Nephron progenitor cell (in vitro differentiated cells): ENCODE measurements around the gene HPCAL1.
A peak's percentile ranks its signal among the peaks of the same experiment; 100 is the strongest.

Source experiments
- DNase-seq: peaks from one replicate; pipeline ENCODE4 v3.0.0; 2021
- H3K27ac Mint-ChIP-seq: 2 replicates; pipeline ENCODE4 v1.8.0; 2021; ENCODE audit warnings: mild to moderate bottlenecking, moderate library complexity, mixed read lengths
- H3K27me3 Mint-ChIP-seq: 2 replicates; pipeline ENCODE4 v1.8.0; 2021; ENCODE audit warnings: mild to moderate bottlenecking, low read depth, mixed read lengths; ENCODE audit not compliant: poor library complexity
- H3K36me3 Mint-ChIP-seq: 2 replicates; pipeline ENCODE4 v1.8.0; 2021; ENCODE audit warnings: low read depth, mixed read lengths
- H3K4me1 Mint-ChIP-seq: 2 replicates; pipeline ENCODE4 v1.8.0; 2021; ENCODE audit warnings: mixed read lengths
- H3K4me3 Mint-ChIP-seq: 2 replicates; pipeline ENCODE4 v1.8.0; 2021; ENCODE audit warnings: mild to moderate bottlenecking, moderate library complexity, mixed read lengths
- H3K9me3 Mint-ChIP-seq: 2 replicates; pipeline ENCODE4 v1.8.0; 2021; ENCODE audit warnings: mild to moderate bottlenecking, moderate library complexity, mixed read lengths
- TF ChIP-seq, protein P1 (sequence below): fragments of 200-600 bp; sonication (generic); IDR thresholded peaks from 2 replicates; pipeline ENCODE4 v1.5.0; 2021; ENCODE audit warnings: antibody characterized with exemption

Gene HPCAL1

DNA sequence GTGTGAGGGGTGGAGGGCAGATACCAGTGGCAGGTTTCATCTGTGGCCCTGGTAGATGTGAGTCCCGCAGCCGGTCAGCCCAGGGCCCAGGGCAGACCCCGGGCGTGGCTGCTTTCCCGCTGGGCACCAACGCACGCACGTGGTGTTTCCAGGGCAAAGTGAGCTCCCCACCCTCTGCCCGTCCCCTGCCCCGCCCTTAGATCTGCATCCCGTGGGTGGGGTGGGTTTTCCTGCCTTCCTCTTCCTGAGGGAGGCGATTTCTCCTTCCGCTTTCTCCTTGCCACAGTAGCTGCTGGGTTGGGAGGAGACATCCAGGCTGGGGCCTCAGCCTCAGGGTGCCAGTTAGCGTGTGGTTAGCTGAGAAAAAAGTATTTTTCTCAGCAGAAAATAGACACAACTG is 95.8 kb downstream of the HPCAL1 start:
- Mint-ChIP-seq H3K27ac (no peak overlapping the region), H3K36me3 (peaks cover 16% of the 10 kb centered on the region), H3K9me3 (peaks cover 3% of the 10 kb centered on the region), H3K27me3 (peaks cover 10% of the 10 kb centered on the region), H3K4me1 (peaks cover 6% of the 10 kb centered on the region), H3K4me3 (no peak overlapping the region)
- DNase-seq: no peak
- TF ChIP-seq, protein P1, sequence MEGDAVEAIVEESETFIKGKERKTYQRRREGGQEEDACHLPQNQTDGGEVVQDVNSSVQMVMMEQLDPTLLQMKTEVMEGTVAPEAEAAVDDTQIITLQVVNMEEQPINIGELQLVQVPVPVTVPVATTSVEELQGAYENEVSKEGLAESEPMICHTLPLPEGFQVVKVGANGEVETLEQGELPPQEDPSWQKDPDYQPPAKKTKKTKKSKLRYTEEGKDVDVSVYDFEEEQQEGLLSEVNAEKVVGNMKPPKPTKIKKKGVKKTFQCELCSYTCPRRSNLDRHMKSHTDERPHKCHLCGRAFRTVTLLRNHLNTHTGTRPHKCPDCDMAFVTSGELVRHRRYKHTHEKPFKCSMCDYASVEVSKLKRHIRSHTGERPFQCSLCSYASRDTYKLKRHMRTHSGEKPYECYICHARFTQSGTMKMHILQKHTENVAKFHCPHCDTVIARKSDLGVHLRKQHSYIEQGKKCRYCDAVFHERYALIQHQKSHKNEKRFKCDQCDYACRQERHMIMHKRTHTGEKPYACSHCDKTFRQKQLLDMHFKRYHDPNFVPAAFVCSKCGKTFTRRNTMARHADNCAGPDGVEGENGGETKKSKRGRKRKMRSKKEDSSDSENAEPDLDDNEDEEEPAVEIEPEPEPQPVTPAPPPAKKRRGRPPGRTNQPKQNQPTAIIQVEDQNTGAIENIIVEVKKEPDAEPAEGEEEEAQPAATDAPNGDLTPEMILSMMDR: no peak

DNA sequence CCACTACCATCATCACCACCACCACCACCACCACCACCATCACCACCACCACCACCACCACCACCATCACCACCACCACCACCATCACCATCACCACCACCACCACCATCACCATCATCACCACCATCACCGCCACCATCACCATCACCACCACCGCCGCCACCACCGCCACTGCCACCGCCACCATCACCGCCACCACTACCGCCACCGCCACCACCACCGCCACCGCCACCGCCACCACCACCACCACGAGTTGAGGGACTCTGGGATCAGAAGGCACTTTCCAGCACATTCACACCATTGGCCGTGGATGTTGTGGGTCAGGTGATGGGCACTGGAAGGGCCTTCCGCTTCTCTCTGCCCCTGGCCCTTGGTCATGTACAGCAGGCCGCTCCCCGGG is 96.7 kb downstream of the HPCAL1 start:
- H3K27ac Mint-ChIP-seq: no peak overlapping the region
- H3K9me3 Mint-ChIP-seq: peaks cover 3% of the 10 kb centered on the region
- no peak overlapping the region for H3K4me3 Mint-ChIP-seq
- H3K36me3 Mint-ChIP-seq: peaks cover 16% of the 10 kb centered on the region
- H3K27me3 Mint-ChIP-seq: peaks cover 6% of the 10 kb centered on the region
- DNase-seq: no peak
- TF ChIP-seq, protein P1: no peak
- peaks cover 14% of the 10 kb centered on the region for H3K4me1 Mint-ChIP-seq

DNA sequence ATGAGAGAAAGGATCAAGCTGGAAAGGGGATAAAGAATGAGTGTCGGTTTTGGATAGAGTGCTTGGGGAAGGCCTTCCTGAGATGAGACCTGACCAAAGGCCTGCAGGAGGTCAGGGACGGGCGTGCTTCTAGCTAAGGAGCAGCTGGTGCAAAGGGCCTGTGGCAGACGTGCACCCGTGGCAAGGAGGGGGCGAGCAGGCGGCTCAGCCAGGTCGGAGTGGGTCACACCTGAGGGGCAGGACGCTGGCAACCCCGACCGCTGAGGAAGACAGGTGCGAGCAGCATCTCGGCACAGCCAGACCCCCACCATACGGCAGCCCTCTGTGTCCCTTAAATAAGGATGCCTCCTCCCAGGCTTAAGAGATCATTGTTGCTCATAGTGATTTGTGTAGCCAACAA is 97.3 kb downstream of the HPCAL1 start:
- Mint-ChIP-seq H3K27ac (no peak overlapping the region), H3K9me3 (peaks cover 3% of the 10 kb centered on the region), H3K27me3 (peaks cover 4% of the 10 kb centered on the region), H3K4me1 (peaks cover 15% of the 10 kb centered on the region), H3K36me3 (peaks cover 16% of the 10 kb centered on the region), H3K4me3 (no peak overlapping the region)
- TF ChIP-seq, protein P1: no peak
- DNase-seq: no peak

DNA sequence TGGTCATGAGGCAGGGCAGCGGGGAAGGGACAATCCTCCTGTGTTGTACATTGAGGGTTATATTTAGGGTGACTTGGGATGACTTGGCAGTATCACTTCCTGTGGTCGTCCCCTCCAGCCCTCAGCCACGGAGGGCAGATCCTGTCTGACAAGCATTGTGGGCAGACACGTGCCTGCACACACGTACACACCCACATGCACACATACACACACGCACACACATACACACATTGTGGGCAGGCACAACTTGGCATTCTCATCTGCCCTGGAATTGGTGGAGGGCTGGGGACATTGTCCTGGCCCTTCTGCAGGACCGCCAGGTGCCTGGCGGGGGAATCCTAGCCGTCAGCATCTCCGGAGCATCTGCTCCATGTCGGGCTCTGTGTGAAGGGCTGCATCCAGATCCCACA is 97.9 kb downstream of the HPCAL1 start:
- TF ChIP-seq, protein P1: no peak
- Mint-ChIP-seq H3K4me3 (no peak overlapping the region), H3K9me3 (peaks cover 3% of the 10 kb centered on the region), H3K36me3 (peaks cover 16% of the 10 kb centered on the region), H3K27ac (no peak overlapping the region), H3K27me3 (peaks cover 8% of the 10 kb centered on the region), H3K4me1 (peaks cover 16% of the 10 kb centered on the region)
- no peak for DNase-seq

DNA sequence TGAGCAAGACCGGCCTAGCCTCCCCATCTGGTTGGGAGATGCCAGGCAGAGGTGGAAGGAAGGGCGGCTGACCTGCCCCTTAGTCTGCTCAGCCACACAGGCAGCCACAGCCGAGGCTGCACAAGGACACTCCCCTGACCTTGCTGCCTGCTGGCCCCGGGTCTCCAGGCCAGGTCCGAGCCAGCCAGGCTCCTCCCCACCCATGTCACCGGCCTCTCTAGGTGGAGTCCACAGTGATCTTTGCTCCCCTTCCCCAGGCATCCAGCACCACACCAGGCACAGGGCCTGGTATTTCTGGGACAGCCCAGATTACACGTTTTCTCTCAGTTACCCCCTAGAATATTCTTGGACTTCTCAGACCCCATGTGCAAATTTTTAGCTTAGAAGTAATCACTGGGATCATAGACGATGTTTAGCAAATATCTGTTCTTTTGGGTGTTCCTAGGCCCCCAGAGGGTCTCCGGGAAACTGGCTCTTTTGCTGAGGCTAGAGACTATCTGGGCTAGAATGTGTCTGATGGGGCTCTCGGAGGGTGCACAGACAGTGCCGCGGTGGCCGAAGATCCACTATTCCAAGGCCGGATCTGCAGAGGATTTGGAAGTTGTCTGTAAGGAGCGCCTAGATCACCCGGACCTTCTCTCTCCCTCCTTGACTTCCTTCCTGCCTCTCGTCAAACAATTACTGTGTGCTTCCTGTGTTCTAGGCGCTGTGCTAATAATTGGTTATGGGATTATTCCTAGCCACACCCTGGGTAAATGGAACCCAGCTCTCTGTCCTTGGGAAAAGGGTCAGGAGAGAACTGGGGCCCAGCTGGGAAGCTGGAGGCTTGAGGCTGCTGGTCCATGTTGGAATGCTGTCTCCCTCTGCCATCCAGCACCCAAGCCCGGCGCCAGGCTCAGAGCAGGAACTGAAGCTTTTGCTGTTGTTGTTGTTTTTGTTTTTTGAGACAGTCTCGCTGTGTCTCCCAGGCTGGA is 98.6 kb downstream of the HPCAL1 start:
- Mint-ChIP-seq H3K27ac (peak overlapping the region; percentile 46), H3K27me3 (peaks cover 11% of the 10 kb centered on the region), H3K9me3 (peaks cover 3% of the 10 kb centered on the region), H3K4me1 (peaks cover 18% of the 10 kb centered on the region), H3K4me3 (no peak overlapping the region), H3K36me3 (peaks cover 16% of the 10 kb centered on the region)
- no peak for DNase-seq
- TF ChIP-seq, protein P1: no peak
